Lower lobe of right lung (tissue), 2 donors: ENCODE measurements around the gene RELL1. TPM values are rescaled to one million over a fixed set of nuclear protein-coding genes. Genes with fewer than 3 reads are reported as not detected.

Experiments
- ATAC-seq, 2 donors: fragments of 200-7000 bp; cut with Tn5 transposase; one replicate each; pipeline ENCODE4 v1.9.1; 2020 to 2022; ENCODE audit warnings: mild to moderate bottlenecking in 2 of 2, moderate library complexity in 2 of 2
- DNase-seq: peaks from one replicate; pipeline ENCODE4 v3.0.0-alpha.2; 2020
- H3K27ac ChIP-seq: fragments of 200-600 bp; one replicate; pipeline ENCODE4 v1.8.0; 2022
- H3K27me3 ChIP-seq: fragments of 200-600 bp; one replicate; pipeline ENCODE4 v1.8.0; 2022; ENCODE audit warnings: low read depth
- H3K36me3 ChIP-seq: fragments of 200-600 bp; one replicate; pipeline ENCODE4 v1.8.0; 2022; ENCODE audit warnings: mild to moderate bottlenecking
- H3K4me1 ChIP-seq: fragments of 200-600 bp; one replicate; pipeline ENCODE4 v1.8.0; 2022
- H3K4me3 ChIP-seq: fragments of 200-600 bp; one replicate; pipeline ENCODE4 v1.8.0; 2022; ENCODE audit warnings: mild to moderate bottlenecking
- H3K9me3 ChIP-seq: fragments of 200-600 bp; one replicate; pipeline ENCODE4 v1.8.0; 2022
- CTCF ChIP-seq: fragments of 200-600 bp; IDR thresholded peaks from one replicate; pipeline ENCODE4 v1.8.0; 2022; ENCODE audit warnings: antibody characterized with exemption, mild to moderate bottlenecking
- intact Hi-C: fragments of 100-400 bp; cut with DNase I; formaldehyde crosslinking; loops from one replicate; pipeline ENCODE4 v1.11.0; 2022
- total RNA-seq: library from RNA; stranded (reverse); fragmentation: NEBNext Ultra II Directional; extraction: Animal tissue kit (Norgen Biotek cat#: 25700); gene quantifications from one replicate; pipeline ENCODE4 v1.2.1, GENCODE V29; 2021
- donor health status: DM: no; HTN: yes; CAD: no; lungs with severe emphysema.

Gene RELL1
- total RNA-seq, 1 donor from 2014 or later, result 33.5 TPM

- ATAC-seq, result no peak
- Histone ChIP-seq H3K27me3 (no peaks in the 10 kb centered on the region), H3K4me3 (no peak overlapping the region), H3K4me1 (peaks cover 28% of the 10 kb centered on the region), H3K9me3 (no peaks in the 10 kb centered on the region), H3K36me3 (peaks cover 40% of the 10 kb centered on the region), H3K27ac (no peak overlapping the region)
- DNase-seq, result no peak
- TF ChIP-seq CTCF, result no peak
- intact Hi-C loops, result no loop called here
Observed at GRCh38 chr4:37645736-37646135, 40.4 kb downstream of the RELL1 start.

GRCh38 chr4:37644962-37645361 lies 41.2 kb downstream of the RELL1 start:
- peaks cover 40% of the 10 kb centered on the region for H3K36me3 ChIP-seq
- intact Hi-C loops, result no loop called here
- no peak for TF ChIP-seq CTCF
- peaks cover 28% of the 10 kb centered on the region for H3K4me1 ChIP-seq
- DNase-seq (no peak), ATAC-seq (no peak)
- H3K27ac ChIP-seq, result no peak overlapping the region
- H3K4me3 ChIP-seq, result no peak overlapping the region
- no peaks in the 10 kb centered on the region for H3K27me3 ChIP-seq
- no peaks in the 10 kb centered on the region for H3K9me3 ChIP-seq

- Histone ChIP-seq H3K27me3 (no peaks in the 10 kb centered on the region), H3K36me3 (peaks cover 33% of the 10 kb centered on the region), H3K9me3 (no peaks in the 10 kb centered on the region), H3K27ac (no peak overlapping the region), H3K4me1 (peaks cover 13% of the 10 kb centered on the region), H3K4me3 (no peak overlapping the region)
- peak in 1 of 2 donors; percentile 59 for ATAC-seq
- DNase-seq, result no peak
- intact Hi-C loops, result no loop called here
- no peak for TF ChIP-seq CTCF
Observed at GRCh38 chr4:37641886-37642849, 44.0 kb downstream of the RELL1 start.

- ATAC-seq, result no peak
- no peak for DNase-seq
- intact Hi-C loops, result no loop called here
- no peak for TF ChIP-seq CTCF
- Histone ChIP-seq H3K4me1 (peaks cover 13% of the 10 kb centered on the region), H3K27me3 (no peaks in the 10 kb centered on the region), H3K9me3 (no peaks in the 10 kb centered on the region), H3K27ac (no peak overlapping the region), H3K4me3 (no peak overlapping the region), H3K36me3 (peaks cover 25% of the 10 kb centered on the region)
Observed at GRCh38 chr4:37641352-37641751, 44.8 kb downstream of the RELL1 start.

- Histone ChIP-seq H3K36me3 (peaks cover 27% of the 10 kb centered on the region), H3K4me3 (no peak overlapping the region), H3K27me3 (no peaks in the 10 kb centered on the region), H3K4me1 (peaks cover 13% of the 10 kb centered on the region), H3K9me3 (no peaks in the 10 kb centered on the region), H3K27ac (no peak overlapping the region)
- ATAC-seq (peak; percentile 43 to 63), DNase-seq (no peak)
- intact Hi-C loops, result no loop called here
- no peak for TF ChIP-seq CTCF
Observed at GRCh38 chr4:37639551-37640285, 46.5 kb downstream of the RELL1 start.
